Neural progenitor cell (in vitro differentiated cells): ENCODE data around the gene PDCD1LG2.

Experiments used
- EZH2 ChIP-seq: fragments of 200-600 bp; sonication (generic); IDR thresholded peaks from 2 replicates; pipeline ENCODE4 v1.6.1; 2017; ENCODE audit warnings: antibody characterized with exemption, mild to moderate bottlenecking, moderate library complexity
- TF ChIP-seq, protein P1 (sequence below): fragments of 200-600 bp; sonication (generic); IDR thresholded peaks from 2 replicates; pipeline ENCODE4 v1.5.1; 2017; ENCODE audit warnings: antibody characterized with exemption, mild to moderate bottlenecking

DNA sequence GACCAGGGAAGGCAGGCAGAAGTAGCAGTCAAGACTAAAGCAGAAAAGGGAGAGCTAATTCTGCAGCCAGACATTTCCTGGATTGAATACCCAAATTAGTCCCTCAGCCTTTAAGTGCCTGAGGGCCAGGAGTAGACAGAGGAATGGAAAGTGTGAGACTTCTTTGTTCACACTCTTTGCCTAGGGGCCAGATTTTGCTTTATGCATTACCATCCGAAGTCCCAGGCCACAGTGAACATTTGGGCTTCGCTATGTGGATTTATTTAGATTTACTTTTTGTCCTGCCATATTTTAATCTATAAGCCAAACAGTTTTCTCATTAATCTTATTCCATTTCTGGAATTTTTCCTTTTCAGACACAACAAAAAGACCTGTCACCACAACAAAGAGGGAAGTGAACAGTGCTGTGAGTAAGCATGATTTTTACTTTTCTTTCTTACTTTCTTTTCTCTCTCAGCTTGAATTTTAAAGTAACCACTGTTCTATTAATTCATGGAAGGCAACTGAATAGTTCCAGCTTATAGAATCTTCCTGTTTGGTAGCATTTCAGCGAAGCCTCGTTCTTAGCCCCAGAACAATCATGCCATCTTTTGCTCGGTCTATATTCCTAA is 52.6 kb downstream of the PDCD1LG2 start:
- TF ChIP-seq, protein P1, sequence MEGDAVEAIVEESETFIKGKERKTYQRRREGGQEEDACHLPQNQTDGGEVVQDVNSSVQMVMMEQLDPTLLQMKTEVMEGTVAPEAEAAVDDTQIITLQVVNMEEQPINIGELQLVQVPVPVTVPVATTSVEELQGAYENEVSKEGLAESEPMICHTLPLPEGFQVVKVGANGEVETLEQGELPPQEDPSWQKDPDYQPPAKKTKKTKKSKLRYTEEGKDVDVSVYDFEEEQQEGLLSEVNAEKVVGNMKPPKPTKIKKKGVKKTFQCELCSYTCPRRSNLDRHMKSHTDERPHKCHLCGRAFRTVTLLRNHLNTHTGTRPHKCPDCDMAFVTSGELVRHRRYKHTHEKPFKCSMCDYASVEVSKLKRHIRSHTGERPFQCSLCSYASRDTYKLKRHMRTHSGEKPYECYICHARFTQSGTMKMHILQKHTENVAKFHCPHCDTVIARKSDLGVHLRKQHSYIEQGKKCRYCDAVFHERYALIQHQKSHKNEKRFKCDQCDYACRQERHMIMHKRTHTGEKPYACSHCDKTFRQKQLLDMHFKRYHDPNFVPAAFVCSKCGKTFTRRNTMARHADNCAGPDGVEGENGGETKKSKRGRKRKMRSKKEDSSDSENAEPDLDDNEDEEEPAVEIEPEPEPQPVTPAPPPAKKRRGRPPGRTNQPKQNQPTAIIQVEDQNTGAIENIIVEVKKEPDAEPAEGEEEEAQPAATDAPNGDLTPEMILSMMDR = no peak
- no peak for TF ChIP-seq EZH2
